OCI-LY3 (cell line): ENCODE data around the gene DDX25.

Experiments used
- H2AFZ ChIP-seq: fragments of 200-600, 300-600 bp; shearing (Covaris generic); 2 replicates; pipeline ENCODE4 v1.6.0; 2014; ENCODE audit warnings: antibody characterized with exemption, low read depth, low read length
- H3K27ac ChIP-seq: fragments of 200-600, 300-600 bp; sonication (generic); 2 replicates; pipeline ENCODE4 v1.5.1; 2014; ENCODE audit warnings: mild to moderate bottlenecking, low read length, moderate library complexity, mixed read lengths
- H3K27me3 ChIP-seq: fragments of 200-600, 300-600 bp; sonication (generic); 2 replicates; pipeline ENCODE4 v1.6.1; 2014; ENCODE audit warnings: low read depth, low read length, mixed read lengths
- H3K36me3 ChIP-seq: fragments of 200-600, 300-600 bp; sonication (generic); replicated peaks from 2 replicates; pipeline ENCODE3; 2014; ENCODE audit warnings: low read depth, low read length, mixed read lengths
- H3K4me1 ChIP-seq: fragments of 300-600, 200-600 bp; sonication (generic); 2 replicates; pipeline ENCODE4 v1.6.1; 2014; ENCODE audit warnings: low read length, mixed read lengths
- H3K4me2 ChIP-seq: fragments of 200-600, 300-600 bp; sonication (generic); 2 replicates; pipeline ENCODE4 v1.6.1; 2014; ENCODE audit warnings: low read length, mixed read lengths
- H3K4me3 ChIP-seq: fragments of 300-600, 200-600 bp; sonication (generic); 2 replicates; pipeline ENCODE4 v1.5.1; 2014; ENCODE audit warnings: antibody characterized with exemption, mild to moderate bottlenecking, low read length, moderate library complexity
- H3K79me2 ChIP-seq: fragments of 300-600, 200-600 bp; shearing (Covaris generic); 2 replicates; pipeline ENCODE4 v1.6.1; 2014; ENCODE audit warnings: mild to moderate bottlenecking, low read length, mixed read lengths
- H3K9ac ChIP-seq: fragments of 300-600, 200-600 bp; shearing (Covaris generic); 2 replicates; pipeline ENCODE4 v1.6.0; 2014; ENCODE audit warnings: mild to moderate bottlenecking, low read length, moderate library complexity
- H3K9me3 ChIP-seq: fragments of 200-600, 300-600 bp; shearing (Covaris generic); 2 replicates; pipeline ENCODE4 v1.6.1; 2014; ENCODE audit warnings: low read length, mixed read lengths; ENCODE audit not compliant: insufficient read depth
- H4K20me1 ChIP-seq: fragments of 200-600, 300-600 bp; sonication (generic); 2 replicates; pipeline ENCODE4 v1.6.1; 2016; ENCODE audit warnings: low read length, mixed read lengths; ENCODE audit not compliant: insufficient read depth
- CTCF ChIP-seq: fragments of 200-600, 300-600 bp; sonication (generic); IDR thresholded peaks from 2 replicates; pipeline ENCODE4 v1.5.1; 2014; ENCODE audit warnings: antibody characterized with exemption, low read length, low read depth
- EZH2phosphoT487 ChIP-seq: fragments of 200-600 bp; shearing (Covaris generic); IDR thresholded peaks from 2 replicates; pipeline ENCODE4 v1.6.1; 2018; ENCODE audit warnings: antibody characterized with exemption, mixed run types, low read depth

Gene DDX25

GRCh38 chr11:125976156-125976555 lies 71.8 kb downstream of the DDX25 start:
- H3K9ac ChIP-seq: no peak overlapping the region
- no peak overlapping the region for H2AFZ ChIP-seq
- H3K4me1 ChIP-seq: no peaks in the 10 kb centered on the region
- no peak for TF ChIP-seq EZH2phosphoT487
- H3K27me3 ChIP-seq: no peaks in the 10 kb centered on the region
- H3K27ac ChIP-seq: no peak overlapping the region
- H3K36me3 ChIP-seq: no peaks in the 10 kb centered on the region
- H3K9me3 ChIP-seq: no peaks in the 10 kb centered on the region
- no peaks in the 10 kb centered on the region for H3K79me2 ChIP-seq
- no peak overlapping the region for H3K4me3 ChIP-seq
- no peaks in the 10 kb centered on the region; the same call in 1 of the 2 replicates for H4K20me1 ChIP-seq
- H3K4me2 ChIP-seq: no peak overlapping the region

DNA sequence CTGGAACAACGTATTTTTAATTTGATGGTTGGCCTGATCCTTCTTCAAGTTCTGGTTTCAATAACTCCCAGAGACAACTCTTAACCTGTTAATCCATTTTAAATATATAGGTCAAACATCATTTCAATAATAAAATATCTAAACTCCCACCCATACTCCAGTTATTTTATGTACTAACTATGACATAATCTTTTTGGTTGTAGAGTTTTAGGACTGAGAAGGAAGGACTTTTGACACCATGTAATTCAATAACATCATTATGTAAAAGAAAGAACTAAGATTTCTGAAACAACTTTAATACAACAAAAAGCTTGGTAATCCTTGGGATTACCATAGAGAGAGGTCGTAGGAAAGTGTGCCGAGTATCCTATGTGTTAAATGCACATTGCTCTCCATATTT lies 73.0 kb downstream of the DDX25 start:
- Histone ChIP-seq H3K27ac (no peak overlapping the region), H3K79me2 (no peaks in the 10 kb centered on the region), H3K27me3 (no peaks in the 10 kb centered on the region), H3K36me3 (no peaks in the 10 kb centered on the region), H3K9me3 (no peaks in the 10 kb centered on the region), H4K20me1 (no peaks in the 10 kb centered on the region; the same call in 1 of the 2 replicates), H3K4me3 (no peak overlapping the region), H3K4me1 (no peaks in the 10 kb centered on the region), H3K9ac (no peak overlapping the region), H3K4me2 (no peak overlapping the region), H2AFZ (no peak overlapping the region)
- TF ChIP-seq EZH2phosphoT487 (no peak), CTCF (no peak)

- Histone ChIP-seq H3K79me2 (no peaks in the 10 kb centered on the region), H4K20me1 (no peaks in the 10 kb centered on the region; the same call in 1 of the 2 replicates), H3K4me3 (no peak overlapping the region), H3K9me3 (no peaks in the 10 kb centered on the region), H3K36me3 (no peaks in the 10 kb centered on the region), H3K9ac (no peak overlapping the region), H3K27me3 (no peaks in the 10 kb centered on the region), H3K27ac (no peak overlapping the region), H3K4me2 (no peak overlapping the region), H3K4me1 (peaks cover 7% of the 10 kb centered on the region), H2AFZ (no peak overlapping the region)
- TF ChIP-seq CTCF: no peak
- TF ChIP-seq EZH2phosphoT487: no peak
These were observed 73.9 kb downstream of the DDX25 start for GRCh38 chr11:125978181-125978716.
